ENCODE results near the gene ATXN7L3B.

ATXN7L3B gene

DNA sequence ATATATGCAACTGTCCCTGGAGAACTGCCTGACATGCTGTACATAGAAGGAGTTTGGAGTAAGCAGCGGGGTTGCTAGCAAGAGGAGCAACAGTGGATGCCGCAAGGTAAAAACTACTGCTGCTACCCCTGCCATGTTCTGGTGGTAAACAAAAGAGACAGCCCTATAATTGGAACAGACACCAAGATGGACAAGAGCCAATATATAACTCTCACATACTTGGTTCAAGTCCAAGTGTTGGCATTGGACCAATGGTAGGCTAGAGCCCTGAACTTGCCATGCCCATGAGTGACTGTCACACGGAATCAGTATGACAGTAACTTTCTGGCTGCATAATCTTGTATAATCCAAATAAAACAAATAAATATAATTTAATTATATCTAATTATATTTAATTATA, 13.7 kb downstream of the ATXN7L3B start:
- DNase-seq (ENCODE audit: low read depth) = no peak

DNA sequence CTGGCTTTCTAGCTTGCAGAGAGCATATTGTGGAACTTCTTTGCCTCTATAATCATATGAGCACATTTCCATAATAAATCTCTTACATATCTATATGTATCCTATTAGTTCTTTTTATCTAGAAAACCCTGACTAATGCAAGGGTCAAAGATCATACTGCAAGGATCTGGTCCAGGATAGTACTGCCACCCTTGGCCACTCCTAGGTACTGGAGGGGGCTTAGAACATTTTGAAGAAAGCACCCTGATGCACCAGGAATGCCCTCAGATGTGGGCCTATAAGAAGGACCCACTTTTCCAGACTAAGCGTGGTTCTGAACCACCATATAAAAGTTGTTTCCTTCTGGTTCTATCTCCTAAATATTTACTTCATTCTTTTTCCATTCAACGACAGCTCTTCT, 14.6 kb downstream of the ATXN7L3B start:
- DNase-seq (ENCODE audit: low read depth) = no peak

DNA sequence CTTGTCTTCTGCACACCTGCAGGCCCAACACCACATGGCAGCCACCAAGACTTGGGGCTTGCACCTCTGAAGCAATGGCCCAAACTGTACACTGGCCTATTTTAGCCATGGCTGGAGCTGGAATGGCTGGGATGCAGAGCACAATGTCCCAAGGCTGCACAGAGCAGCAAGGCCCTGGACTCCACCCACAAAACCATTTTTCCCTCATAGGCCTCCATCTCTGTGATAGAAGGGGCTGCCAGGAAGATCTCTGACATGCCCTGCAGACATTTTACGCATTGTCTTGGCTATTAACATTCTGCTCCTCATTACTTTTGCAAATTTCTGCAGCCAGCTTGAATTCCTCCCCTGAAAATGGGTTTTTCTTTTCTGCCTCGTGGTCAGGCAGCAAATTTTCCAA, 22.1 kb downstream of the ATXN7L3B start:
- DNase-seq (ENCODE audit: low read depth) = no peak

DNA sequence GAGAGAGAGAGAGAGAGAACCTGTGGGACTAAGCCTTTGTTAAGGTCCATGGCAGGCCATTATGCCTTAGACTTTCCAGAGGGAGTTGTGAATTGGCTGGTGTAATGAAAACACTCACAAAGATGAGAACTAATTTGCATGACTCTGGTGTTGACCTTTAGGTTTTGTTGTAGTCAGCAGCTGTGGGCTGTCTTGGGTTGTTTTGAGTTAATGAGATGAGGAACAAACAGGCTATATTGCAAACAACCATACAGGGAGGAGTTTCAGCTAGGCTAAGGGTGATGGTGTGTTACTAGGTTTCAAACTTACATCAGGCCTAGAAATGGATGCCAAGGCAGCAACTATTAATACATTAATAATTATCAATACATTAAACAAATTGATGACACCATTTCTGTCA, 26.3 kb downstream of the ATXN7L3B start:
- DNase-seq (ENCODE audit: low read depth) = no peak

DNA sequence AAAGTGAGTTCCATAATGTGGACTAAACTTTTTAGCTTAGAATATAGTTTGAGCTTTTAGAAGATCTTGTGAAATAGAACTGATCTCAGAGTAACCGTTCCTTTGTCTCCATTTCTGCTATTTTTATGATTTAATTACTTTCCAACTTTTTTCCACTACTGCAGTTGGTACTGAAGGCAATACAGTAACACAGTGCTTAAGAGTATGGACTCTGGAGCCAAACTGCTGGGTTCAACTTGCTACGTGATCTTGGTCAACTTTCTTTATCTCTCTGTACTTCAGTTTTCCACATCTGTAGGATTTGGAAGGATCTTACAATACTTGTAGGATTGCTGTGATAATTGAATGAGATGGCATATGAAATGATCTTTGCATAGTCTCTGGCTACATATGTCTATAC, 40.9 kb downstream of the ATXN7L3B start:
- DNase-seq (ENCODE audit: low read depth) = no peak

DNA sequence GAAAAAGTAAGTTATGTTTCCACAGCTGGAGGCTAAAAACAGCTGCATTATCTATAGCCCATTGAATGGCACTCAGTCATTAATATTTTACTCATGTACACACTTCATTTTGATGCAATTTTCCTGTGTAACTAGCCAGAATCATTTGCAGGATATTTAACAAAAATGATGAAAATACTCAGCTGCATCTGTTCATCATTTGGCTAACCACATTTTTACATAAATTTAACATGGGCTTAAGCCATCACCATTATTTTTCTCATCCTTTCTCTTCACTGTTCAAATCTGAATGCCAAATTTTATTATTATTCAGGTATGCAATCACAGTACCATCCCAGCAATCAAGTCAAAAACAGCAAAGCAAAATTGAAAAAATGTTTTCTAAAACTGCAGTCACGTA, 41.8 kb downstream of the ATXN7L3B start:
- DNase-seq (ENCODE audit: low read depth) = no peak

DNA sequence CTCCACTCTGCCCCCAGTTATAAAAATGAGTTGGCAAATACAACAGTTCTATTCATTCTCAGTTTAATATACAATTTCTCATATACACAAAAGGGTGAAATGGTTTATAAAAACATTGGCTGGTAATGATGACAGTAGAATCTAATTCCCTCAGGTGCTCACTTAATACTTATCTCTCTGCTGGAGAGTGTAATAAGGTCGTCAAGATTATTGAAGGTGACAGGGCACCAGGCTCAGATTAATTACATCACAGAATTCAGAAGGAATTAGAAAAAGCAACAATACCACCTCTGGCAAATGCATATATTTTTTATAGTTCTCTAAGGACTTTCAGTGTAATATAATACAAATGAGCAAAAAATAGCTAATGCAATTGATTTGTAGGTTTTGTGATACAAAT, 42.3 kb downstream of the ATXN7L3B start:
- no peak for DNase-seq (ENCODE audit: low read depth)

DNA sequence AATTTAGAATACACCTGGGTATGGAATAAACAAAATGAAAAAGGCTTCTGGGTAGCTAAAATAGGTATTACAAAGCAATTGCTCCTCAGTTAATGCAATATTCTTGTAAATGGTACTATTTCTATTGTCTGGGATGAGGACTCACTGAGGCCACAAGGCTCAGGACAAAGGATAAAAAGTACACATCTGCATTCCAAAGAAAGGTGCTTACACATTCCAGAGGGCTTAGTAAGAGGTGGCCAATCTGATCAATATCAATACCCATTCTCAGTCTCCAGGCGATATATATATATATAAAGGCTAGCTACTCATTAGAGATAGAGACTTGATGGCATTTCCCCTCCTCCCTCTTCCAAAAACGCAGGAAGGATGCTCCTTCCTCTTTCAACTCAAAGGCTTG, 43.8 kb downstream of the ATXN7L3B start:
- no peak for DNase-seq (ENCODE audit: low read depth)

DNA sequence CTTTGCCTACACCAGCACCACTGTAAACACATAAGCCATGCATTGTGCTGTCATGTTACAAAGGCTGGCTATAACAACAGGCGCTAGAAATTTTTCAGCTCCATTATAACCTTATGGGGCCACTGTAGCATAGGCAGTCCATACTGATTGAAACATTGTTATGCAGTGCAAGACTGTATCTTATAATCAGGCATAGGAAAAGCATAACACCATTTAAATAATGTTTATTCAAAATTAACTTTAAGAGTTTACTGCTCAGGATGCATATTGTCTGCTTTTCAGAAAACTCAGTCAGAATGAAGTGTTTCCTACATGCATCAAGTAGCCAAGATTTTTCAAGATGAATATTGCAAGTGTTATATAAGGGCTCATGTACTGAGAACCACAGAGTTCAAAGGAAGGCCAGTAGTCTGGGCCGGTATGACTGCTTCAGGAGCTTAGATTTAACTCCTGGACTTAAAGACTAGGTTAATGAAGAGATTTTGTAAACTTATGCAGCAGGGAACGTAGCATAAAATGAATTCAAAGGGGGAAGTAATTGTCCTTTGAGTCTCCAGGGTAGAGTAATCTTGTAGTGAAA, 46.9 kb downstream of the ATXN7L3B start:
- DNase-seq (ENCODE audit: low read depth) = no peak

DNA sequence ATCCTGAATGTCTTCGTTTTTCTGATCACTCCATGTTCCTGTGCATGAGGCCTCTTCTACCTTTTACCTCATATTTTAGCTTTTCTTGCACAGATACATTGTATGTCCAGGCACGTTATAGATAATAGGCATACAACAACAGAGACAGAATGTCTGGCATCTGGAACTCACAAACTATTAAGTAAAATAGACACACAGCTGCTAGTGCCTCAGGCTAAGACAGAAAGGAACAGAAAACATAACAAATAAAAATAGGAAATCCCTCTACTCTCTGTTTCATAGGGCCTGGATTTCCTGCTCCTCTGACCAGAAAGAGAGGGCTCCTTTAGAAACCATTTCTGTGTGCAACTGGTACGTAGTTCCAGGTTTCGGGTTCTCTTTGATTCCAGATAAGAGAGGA, 48.6 kb downstream of the ATXN7L3B start:
- no peak for DNase-seq (ENCODE audit: low read depth)
